Neural cell (in vitro differentiated cells): ENCODE results near the gene ACCSL.

Experiments used
- EP300 ChIP-seq: fragments of 450-650 bp; conservative IDR thresholded peaks from 2 replicates; pipeline ENCODE4 v1.6.1; 2014; ENCODE audit warnings: antibody characterized with exemption, mild to moderate bottlenecking, moderate library complexity; ENCODE audit not compliant: poor library complexity, severe bottlenecking
- EZH2 ChIP-seq: fragments of 200-600, 300-800 bp; shearing (Covaris generic), sonication (generic); IDR thresholded peaks from 2 replicates; pipeline ENCODE4 v1.6.1; 2014; ENCODE audit warnings: antibody characterized with exemption, low read length, borderline replicate concordance, mild to moderate bottlenecking; ENCODE audit not compliant: insufficient read depth, poor library complexity, severe bottlenecking
- MXI1 ChIP-seq: fragments of 450-650 bp; conservative IDR thresholded peaks from 2 replicates; pipeline ENCODE4 v1.6.1; 2014; ENCODE audit warnings: antibody characterized with exemption, mild to moderate bottlenecking; ENCODE audit not compliant: poor library complexity, severe bottlenecking
- POLR2AphosphoS5 ChIP-seq: IDR thresholded peaks from 2 replicates; pipeline ENCODE4 v1.6.1; 2012
- RAD21 ChIP-seq: fragments of 450-650 bp; conservative IDR thresholded peaks from 2 replicates; pipeline ENCODE4 v1.6.1; 2014; ENCODE audit warnings: antibody characterized with exemption, mild to moderate bottlenecking, moderate library complexity
- REST ChIP-seq: IDR thresholded peaks from 2 replicates; pipeline ENCODE4 v1.6.1; 2012; ENCODE audit warnings: borderline replicate concordance
- SMC3 ChIP-seq: fragments of 450-650 bp; conservative IDR thresholded peaks from 2 replicates; pipeline ENCODE4 v1.6.1; 2014; ENCODE audit warnings: antibody characterized with exemption, mild to moderate bottlenecking, moderate library complexity; ENCODE audit not compliant: poor library complexity
- TAF1 ChIP-seq: IDR thresholded peaks from 2 replicates; pipeline ENCODE4 v1.6.1; 2012; ENCODE audit warnings: low read depth
- TF ChIP-seq, protein P1 (sequence below): fragments of 450-650 bp; IDR thresholded peaks from 2 replicates; pipeline ENCODE4 v1.5.1; 2014; ENCODE audit warnings: antibody characterized with exemption, mild to moderate bottlenecking, moderate library complexity; ENCODE audit not compliant: poor library complexity, severe bottlenecking

DNA sequence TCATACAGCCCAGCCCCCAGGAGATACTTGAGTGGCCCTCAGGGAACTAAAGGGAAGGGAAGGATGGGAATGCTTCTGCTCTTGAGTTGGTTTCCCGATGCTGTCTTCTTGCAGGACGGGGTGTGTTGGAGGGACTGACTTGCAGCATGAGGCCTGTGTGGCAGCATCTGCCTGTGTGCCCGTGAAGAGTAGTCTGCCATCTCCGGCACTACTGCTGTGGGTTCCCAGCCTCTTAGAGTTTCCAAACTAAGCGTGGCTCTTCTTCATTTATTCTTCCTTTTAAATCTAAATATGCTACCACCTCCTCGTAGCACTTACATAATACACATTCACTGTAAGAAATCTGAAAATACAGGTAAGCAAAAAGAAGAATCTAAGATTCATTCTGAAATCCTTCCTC lies 60.5 kb downstream of the ACCSL start:
- TF ChIP-seq, protein P1, sequence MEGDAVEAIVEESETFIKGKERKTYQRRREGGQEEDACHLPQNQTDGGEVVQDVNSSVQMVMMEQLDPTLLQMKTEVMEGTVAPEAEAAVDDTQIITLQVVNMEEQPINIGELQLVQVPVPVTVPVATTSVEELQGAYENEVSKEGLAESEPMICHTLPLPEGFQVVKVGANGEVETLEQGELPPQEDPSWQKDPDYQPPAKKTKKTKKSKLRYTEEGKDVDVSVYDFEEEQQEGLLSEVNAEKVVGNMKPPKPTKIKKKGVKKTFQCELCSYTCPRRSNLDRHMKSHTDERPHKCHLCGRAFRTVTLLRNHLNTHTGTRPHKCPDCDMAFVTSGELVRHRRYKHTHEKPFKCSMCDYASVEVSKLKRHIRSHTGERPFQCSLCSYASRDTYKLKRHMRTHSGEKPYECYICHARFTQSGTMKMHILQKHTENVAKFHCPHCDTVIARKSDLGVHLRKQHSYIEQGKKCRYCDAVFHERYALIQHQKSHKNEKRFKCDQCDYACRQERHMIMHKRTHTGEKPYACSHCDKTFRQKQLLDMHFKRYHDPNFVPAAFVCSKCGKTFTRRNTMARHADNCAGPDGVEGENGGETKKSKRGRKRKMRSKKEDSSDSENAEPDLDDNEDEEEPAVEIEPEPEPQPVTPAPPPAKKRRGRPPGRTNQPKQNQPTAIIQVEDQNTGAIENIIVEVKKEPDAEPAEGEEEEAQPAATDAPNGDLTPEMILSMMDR: no peak
- no peak for TF ChIP-seq EZH2
- no peak for TF ChIP-seq POLR2AphosphoS5
- TF ChIP-seq MXI1: no peak
- TF ChIP-seq REST: no peak
- TF ChIP-seq SMC3: no peak
- TF ChIP-seq EP300: no peak
- TF ChIP-seq RAD21: no peak
- no peak for TF ChIP-seq TAF1
